OCI-LY3 (cell line): ENCODE data around the gene CPED1.
A peak's percentile ranks its signal among the peaks of the same experiment; 100 is the strongest.

Experiments
- H2AFZ ChIP-seq: fragments of 200-600, 300-600 bp; shearing (Covaris generic); 2 replicates; pipeline ENCODE4 v1.6.0; 2014; ENCODE audit warnings: antibody characterized with exemption, low read depth, low read length
- H3K27ac ChIP-seq: fragments of 200-600, 300-600 bp; sonication (generic); 2 replicates; pipeline ENCODE4 v1.5.1; 2014; ENCODE audit warnings: mild to moderate bottlenecking, low read length, moderate library complexity, mixed read lengths
- H3K27me3 ChIP-seq: fragments of 200-600, 300-600 bp; sonication (generic); 2 replicates; pipeline ENCODE4 v1.6.1; 2014; ENCODE audit warnings: low read depth, low read length, mixed read lengths
- H3K36me3 ChIP-seq: fragments of 200-600, 300-600 bp; sonication (generic); replicated peaks from 2 replicates; pipeline ENCODE3; 2014; ENCODE audit warnings: low read depth, low read length, mixed read lengths
- H3K4me1 ChIP-seq: fragments of 300-600, 200-600 bp; sonication (generic); 2 replicates; pipeline ENCODE4 v1.6.1; 2014; ENCODE audit warnings: low read length, mixed read lengths
- H3K4me2 ChIP-seq: fragments of 200-600, 300-600 bp; sonication (generic); 2 replicates; pipeline ENCODE4 v1.6.1; 2014; ENCODE audit warnings: low read length, mixed read lengths
- H3K4me3 ChIP-seq: fragments of 300-600, 200-600 bp; sonication (generic); 2 replicates; pipeline ENCODE4 v1.5.1; 2014; ENCODE audit warnings: antibody characterized with exemption, mild to moderate bottlenecking, low read length, moderate library complexity
- H3K79me2 ChIP-seq: fragments of 300-600, 200-600 bp; shearing (Covaris generic); 2 replicates; pipeline ENCODE4 v1.6.1; 2014; ENCODE audit warnings: mild to moderate bottlenecking, low read length, mixed read lengths
- H3K9ac ChIP-seq: fragments of 300-600, 200-600 bp; shearing (Covaris generic); 2 replicates; pipeline ENCODE4 v1.6.0; 2014; ENCODE audit warnings: mild to moderate bottlenecking, low read length, moderate library complexity
- H3K9me3 ChIP-seq: fragments of 200-600, 300-600 bp; shearing (Covaris generic); 2 replicates; pipeline ENCODE4 v1.6.1; 2014; ENCODE audit warnings: low read length, mixed read lengths; ENCODE audit not compliant: insufficient read depth
- H4K20me1 ChIP-seq: fragments of 200-600, 300-600 bp; sonication (generic); 2 replicates; pipeline ENCODE4 v1.6.1; 2016; ENCODE audit warnings: low read length, mixed read lengths; ENCODE audit not compliant: insufficient read depth
- EZH2phosphoT487 ChIP-seq: fragments of 200-600 bp; shearing (Covaris generic); IDR thresholded peaks from 2 replicates; pipeline ENCODE4 v1.6.1; 2018; ENCODE audit warnings: antibody characterized with exemption, mixed run types, low read depth
- TF ChIP-seq, protein P1 (sequence below): fragments of 200-600, 300-600 bp; sonication (generic); IDR thresholded peaks from 2 replicates; pipeline ENCODE4 v1.5.1; 2014; ENCODE audit warnings: antibody characterized with exemption, low read length, low read depth

The CPED1 gene

DNA sequence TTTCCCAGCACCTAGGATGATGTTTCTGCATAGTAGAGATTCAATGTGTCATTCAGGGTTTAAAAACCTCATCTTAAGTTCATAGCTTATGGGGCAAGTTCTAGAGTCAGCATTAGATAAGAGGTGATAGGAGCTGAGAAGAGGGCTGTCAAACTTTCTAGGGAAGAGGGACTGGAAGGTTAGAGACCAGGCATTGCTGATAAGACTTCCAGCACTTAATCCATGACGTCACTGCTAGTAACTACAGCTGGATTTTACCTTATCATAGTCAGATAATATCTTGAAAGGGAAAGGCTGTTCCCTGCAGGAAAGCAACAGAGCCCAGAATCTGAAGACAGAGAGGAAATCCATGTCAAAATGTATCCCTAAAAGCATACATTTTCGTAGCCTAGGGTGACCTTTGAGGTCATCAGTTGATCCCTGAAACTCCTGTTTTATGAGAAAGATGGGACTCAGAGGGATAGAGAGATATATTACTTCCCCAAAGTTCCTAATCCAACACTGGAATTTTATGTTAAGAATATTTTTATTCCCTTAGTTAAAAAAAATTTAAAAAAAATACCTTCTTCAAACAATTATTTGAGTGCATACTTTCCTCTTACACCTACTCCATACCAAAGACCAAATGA, 3.3 kb upstream of the CPED1 start:
- peaks cover 18% of the 10 kb centered on the region for H3K4me1 ChIP-seq
- H3K36me3 ChIP-seq: no peaks in the 10 kb centered on the region
- H3K79me2 ChIP-seq: no peaks in the 10 kb centered on the region
- no peak overlapping the region for H2AFZ ChIP-seq
- H3K4me3 ChIP-seq: no peak overlapping the region
- peaks cover 15% of the 10 kb centered on the region for H3K27me3 ChIP-seq
- H3K9me3 ChIP-seq: no peaks in the 10 kb centered on the region
- no peak overlapping the region for H3K4me2 ChIP-seq
- no peak overlapping the region for H3K27ac ChIP-seq
- TF ChIP-seq, protein P1, sequence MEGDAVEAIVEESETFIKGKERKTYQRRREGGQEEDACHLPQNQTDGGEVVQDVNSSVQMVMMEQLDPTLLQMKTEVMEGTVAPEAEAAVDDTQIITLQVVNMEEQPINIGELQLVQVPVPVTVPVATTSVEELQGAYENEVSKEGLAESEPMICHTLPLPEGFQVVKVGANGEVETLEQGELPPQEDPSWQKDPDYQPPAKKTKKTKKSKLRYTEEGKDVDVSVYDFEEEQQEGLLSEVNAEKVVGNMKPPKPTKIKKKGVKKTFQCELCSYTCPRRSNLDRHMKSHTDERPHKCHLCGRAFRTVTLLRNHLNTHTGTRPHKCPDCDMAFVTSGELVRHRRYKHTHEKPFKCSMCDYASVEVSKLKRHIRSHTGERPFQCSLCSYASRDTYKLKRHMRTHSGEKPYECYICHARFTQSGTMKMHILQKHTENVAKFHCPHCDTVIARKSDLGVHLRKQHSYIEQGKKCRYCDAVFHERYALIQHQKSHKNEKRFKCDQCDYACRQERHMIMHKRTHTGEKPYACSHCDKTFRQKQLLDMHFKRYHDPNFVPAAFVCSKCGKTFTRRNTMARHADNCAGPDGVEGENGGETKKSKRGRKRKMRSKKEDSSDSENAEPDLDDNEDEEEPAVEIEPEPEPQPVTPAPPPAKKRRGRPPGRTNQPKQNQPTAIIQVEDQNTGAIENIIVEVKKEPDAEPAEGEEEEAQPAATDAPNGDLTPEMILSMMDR: no peak
- no peak for TF ChIP-seq EZH2phosphoT487
- no peaks in the 10 kb centered on the region for H4K20me1 ChIP-seq
- no peak overlapping the region for H3K9ac ChIP-seq

- H3K36me3 ChIP-seq: no peaks in the 10 kb centered on the region
- H3K79me2 ChIP-seq: no peaks in the 10 kb centered on the region
- peaks cover 21% of the 10 kb centered on the region for H3K27me3 ChIP-seq
- no peak overlapping the region for H3K4me2 ChIP-seq
- no peaks in the 10 kb centered on the region for H4K20me1 ChIP-seq
- H2AFZ ChIP-seq: no peak overlapping the region
- H3K9me3 ChIP-seq: no peaks in the 10 kb centered on the region
- H3K4me1 ChIP-seq: peaks cover 21% of the 10 kb centered on the region
- H3K27ac ChIP-seq: no peak overlapping the region
- no peak overlapping the region for H3K4me3 ChIP-seq
- TF ChIP-seq EZH2phosphoT487: no peak
- TF ChIP-seq, protein P1: no peak
- H3K9ac ChIP-seq: no peak overlapping the region
These were observed 2.7 kb upstream of the CPED1 start for GRCh38 chr7:120985839-120986238.

- H3K4me2 ChIP-seq: no peak overlapping the region
- H3K36me3 ChIP-seq: no peaks in the 10 kb centered on the region
- no peak overlapping the region for H3K4me3 ChIP-seq
- no peak overlapping the region for H3K9ac ChIP-seq
- H3K79me2 ChIP-seq: no peaks in the 10 kb centered on the region
- no peak for TF ChIP-seq EZH2phosphoT487
- TF ChIP-seq, protein P1: no peak
- H3K4me1 ChIP-seq: peaks cover 29% of the 10 kb centered on the region
- H3K27me3 ChIP-seq: peaks cover 27% of the 10 kb centered on the region
- no peak overlapping the region for H2AFZ ChIP-seq
- H4K20me1 ChIP-seq: no peaks in the 10 kb centered on the region
- no peak overlapping the region for H3K27ac ChIP-seq
- no peaks in the 10 kb centered on the region for H3K9me3 ChIP-seq
These were observed 1.9 kb upstream of the CPED1 start for GRCh38 chr7:120986650-120987049.

DNA sequence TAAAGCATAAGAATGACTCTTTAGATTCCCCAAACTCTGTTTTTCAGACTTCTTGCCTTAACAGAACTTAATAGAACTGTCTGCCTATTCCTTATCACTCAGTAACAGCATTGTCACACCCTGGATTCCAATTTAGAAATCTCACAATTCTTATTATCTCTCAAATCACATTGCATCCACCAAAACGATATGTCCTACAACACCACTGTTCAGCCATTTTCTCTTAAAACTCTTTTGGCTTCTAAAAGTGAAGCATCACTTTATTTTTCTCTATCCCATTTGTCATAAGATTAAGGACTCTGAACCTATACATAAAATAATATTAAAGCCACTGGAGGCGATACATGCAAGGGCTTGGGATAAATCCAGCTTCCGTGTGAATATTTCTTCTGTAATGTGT, 1.2 kb upstream of the CPED1 start:
- TF ChIP-seq EZH2phosphoT487: no peak
- TF ChIP-seq, protein P1: no peak
- peak overlapping the region; percentile 100; the same call in 1 of the 2 replicates for H3K4me2 ChIP-seq
- H3K27ac ChIP-seq: no peak overlapping the region
- H3K4me3 ChIP-seq: no peak overlapping the region
- H3K9me3 ChIP-seq: no peaks in the 10 kb centered on the region
- no peaks in the 10 kb centered on the region for H3K79me2 ChIP-seq
- no peak overlapping the region for H2AFZ ChIP-seq
- H4K20me1 ChIP-seq: no peaks in the 10 kb centered on the region
- H3K4me1 ChIP-seq: peaks cover 30% of the 10 kb centered on the region
- no peaks in the 10 kb centered on the region for H3K36me3 ChIP-seq
- H3K9ac ChIP-seq: no peak overlapping the region
- peaks cover 32% of the 10 kb centered on the region for H3K27me3 ChIP-seq
